Measurements from ENCODE around the gene GNGT2. TPM values are rescaled to one million over a fixed set of nuclear protein-coding genes. Genes with fewer than 3 reads are reported as not detected.

The GNGT2 gene
- total and polyA plus RNA-seq, 2 of the 4 experiments (the other 2 are of a cell fraction) = 0.18 to 0.79 TPM

- no peak overlapping the region for H3K27ac ChIP-seq (ENCODE audit: insufficient read depth, low read length)
- dilution Hi-C loops (cut with HindIII; ENCODE audit: low sequenced_read_pairs, unreplicated experiment) (no loop called here), in situ Hi-C loops (cut with MboI; ENCODE audit: low sequenced_read_pairs) (no loop called here), intact Hi-C loops (cut with micrococcal nuclease) (no loop called here)
- ATAC-seq (ENCODE audit: low read depth) (no peak), DNase-seq (no peak)
- POLR2A ChIA-PET (ENCODE audit: unreplicated experiment) = no interaction called here
- H2AFZ ChIP-seq (replicated peaks; ENCODE audit: low read length, poor library complexity) = no peak overlapping the region
- no peak overlapping the region for H3K23ac ChIP-seq (ENCODE audit: low read depth, low read length)
- peaks cover 15% of the 10 kb centered on the region for H3K27me3 ChIP-seq (ENCODE audit: control insufficient read depth, insufficient read depth, low read length)
- no peak overlapping the region for H3K4me2 ChIP-seq (ENCODE audit: low read depth, low read length)
- CTCF ChIA-PET = no interaction called here
- H2BK15ac ChIP-seq (ENCODE audit: low read depth, low read length) = no peak overlapping the region
- H3K4me3 ChIP-seq (ENCODE audit: insufficient read depth, low read depth, low read length) = no peak overlapping the region
- no peaks in the 10 kb centered on the region for H3K36me3 ChIP-seq (ENCODE audit: control insufficient read depth, insufficient read depth, low read length)
- H2AK9ac ChIP-seq (replicated peaks; ENCODE audit: low read depth, low read length, poor library complexity) = no peak overlapping the region
- no peak overlapping the region for H3K56ac ChIP-seq (ENCODE audit: extremely low read depth, insufficient read depth, low read length)
- H2BK20ac ChIP-seq (ENCODE audit: low read depth, low read length) = no peak overlapping the region
- no peak overlapping the region for H3K4ac ChIP-seq (ENCODE audit: low read depth, low read length)
- H3K18ac ChIP-seq (ENCODE audit: low read depth, low read length) = no peak overlapping the region
- H4K20me1 ChIP-seq (ENCODE audit: insufficient read depth, low read length) = no peaks in the 10 kb centered on the region
- 94% methylated on average over 3 of the region's 7 CpGs; no CpG with 5 or more reads in 1 of the 2 experiments for WGBS, 2 experiments (ENCODE audit: extremely low coverage in 2 of 2, insufficient read length in 1 of 2)
- no peak overlapping the region for H2BK5ac ChIP-seq (ENCODE audit: low read depth, low read length, poor library complexity, severe bottlenecking)
- no peak overlapping the region for H2AK5ac ChIP-seq (ENCODE audit: low read depth, low read length)
- no peak overlapping the region for H4K91ac ChIP-seq (ENCODE audit: insufficient read depth, low read depth, low read length)
- BruUV-seq (replicated peaks) = no TSS peak
- no peak overlapping the region for H4K5ac ChIP-seq (ENCODE audit: low read depth, low read length)
- no peaks in the 10 kb centered on the region for H3K9me3 ChIP-seq (ENCODE audit: control insufficient read depth, insufficient read depth, low read length)
- H3K14ac ChIP-seq (replicated peaks; ENCODE audit: low read depth, low read length) = no peak overlapping the region
- H3K79me1 ChIP-seq (ENCODE audit: low read depth in 1 of 2, low read length in 2 of 2) = no peaks in the 10 kb centered on the region
- H3K9ac ChIP-seq (ENCODE audit: low read depth, low read length) = no peak overlapping the region
- TF ChIP-seq RAD21 (IDR thresholded peaks at IDR 0.05; ENCODE audit: low read length) (no peak), FOS (IDR thresholded peaks at IDR 0.05; ENCODE audit: low read depth, low read length) (no peak)
- H2BK120ac ChIP-seq (ENCODE audit: low read depth, low read length) = no peak overlapping the region
- no peaks in the 10 kb centered on the region for H3K4me1 ChIP-seq (ENCODE audit: control insufficient read depth, insufficient read depth, low read length)
- no peak overlapping the region for H4K8ac ChIP-seq (ENCODE audit: low read depth in 2 of 2, low read length in 2 of 2)
- H3K9me1 ChIP-seq (ENCODE audit: insufficient read depth, low read length) = no peaks in the 10 kb centered on the region
These were observed 37.6 kb upstream of the GNGT2 start for GRCh38 chr17:49247944-49248343.

Data from IMR-90 (cell line).